Fibroblast of mammary gland (primary cell): Measurements from ENCODE around the gene SLC45A3.

Source experiments
- DNase-seq: peaks from one replicate; pipeline ENCODE4 v3.0.0-alpha.2; 2010; ENCODE audit warnings: low read depth
- H3K4me3 ChIP-seq: 2 replicates; pipeline ENCODE4 v1.5.1; 2011; ENCODE audit warnings: low read depth, mild to moderate bottlenecking, low read length, moderate library complexity; ENCODE audit not compliant: control insufficient read depth
- TF ChIP-seq, protein P1 (sequence below): conservative IDR thresholded peaks from 2 replicates; pipeline ENCODE4 v1.5.1; 2011; ENCODE audit warnings: low read depth, low read length, inconsistent platforms; ENCODE audit not compliant: control insufficient read depth, insufficient read depth

Gene SLC45A3

DNA sequence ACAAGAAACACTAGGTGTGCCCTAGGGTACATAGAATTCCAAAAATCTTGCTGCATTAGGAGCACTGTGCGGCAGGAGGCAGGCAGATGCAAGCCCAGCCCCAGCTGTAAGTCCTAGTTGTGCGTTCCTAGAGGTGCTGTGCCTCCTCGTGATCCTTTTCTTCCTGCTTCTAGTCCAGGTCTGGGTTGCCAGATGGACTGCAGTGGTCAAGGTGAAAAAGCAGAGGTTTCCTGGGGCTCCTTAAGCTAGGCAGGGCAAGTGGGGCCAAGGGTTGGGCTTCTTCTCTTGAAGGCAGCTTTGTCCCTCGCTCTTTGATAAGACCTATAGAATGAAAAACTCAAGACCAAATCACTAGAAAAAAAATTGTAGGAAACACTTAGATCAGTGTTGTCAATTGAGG, 21.6 kb upstream of the SLC45A3 start:
- no peak overlapping the region for H3K4me3 ChIP-seq
- no peak for DNase-seq
- TF ChIP-seq, protein P1, sequence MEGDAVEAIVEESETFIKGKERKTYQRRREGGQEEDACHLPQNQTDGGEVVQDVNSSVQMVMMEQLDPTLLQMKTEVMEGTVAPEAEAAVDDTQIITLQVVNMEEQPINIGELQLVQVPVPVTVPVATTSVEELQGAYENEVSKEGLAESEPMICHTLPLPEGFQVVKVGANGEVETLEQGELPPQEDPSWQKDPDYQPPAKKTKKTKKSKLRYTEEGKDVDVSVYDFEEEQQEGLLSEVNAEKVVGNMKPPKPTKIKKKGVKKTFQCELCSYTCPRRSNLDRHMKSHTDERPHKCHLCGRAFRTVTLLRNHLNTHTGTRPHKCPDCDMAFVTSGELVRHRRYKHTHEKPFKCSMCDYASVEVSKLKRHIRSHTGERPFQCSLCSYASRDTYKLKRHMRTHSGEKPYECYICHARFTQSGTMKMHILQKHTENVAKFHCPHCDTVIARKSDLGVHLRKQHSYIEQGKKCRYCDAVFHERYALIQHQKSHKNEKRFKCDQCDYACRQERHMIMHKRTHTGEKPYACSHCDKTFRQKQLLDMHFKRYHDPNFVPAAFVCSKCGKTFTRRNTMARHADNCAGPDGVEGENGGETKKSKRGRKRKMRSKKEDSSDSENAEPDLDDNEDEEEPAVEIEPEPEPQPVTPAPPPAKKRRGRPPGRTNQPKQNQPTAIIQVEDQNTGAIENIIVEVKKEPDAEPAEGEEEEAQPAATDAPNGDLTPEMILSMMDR, result no peak

DNA sequence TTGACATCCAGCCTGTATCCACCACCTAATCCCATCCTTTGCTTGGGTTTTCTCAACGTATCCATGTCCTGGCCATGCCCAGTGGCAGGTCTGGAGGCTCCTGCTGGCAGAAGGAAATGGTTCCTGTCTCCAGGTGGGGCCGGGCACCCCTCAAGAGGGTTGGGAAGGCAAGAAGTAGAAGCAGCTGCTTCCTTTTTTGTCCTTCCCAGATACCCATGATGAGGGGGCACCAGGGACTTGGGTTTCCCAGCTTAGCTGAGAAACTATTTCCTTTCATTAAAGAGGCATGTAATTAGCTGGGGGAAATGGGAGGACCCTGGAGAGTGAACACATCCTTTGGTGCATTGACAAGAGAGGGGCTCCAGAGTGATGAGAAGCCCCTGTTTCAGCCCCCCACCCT, 21.1 kb upstream of the SLC45A3 start:
- TF ChIP-seq, protein P1, result no peak
- no peak overlapping the region for H3K4me3 ChIP-seq
- DNase-seq, result no peak

DNA sequence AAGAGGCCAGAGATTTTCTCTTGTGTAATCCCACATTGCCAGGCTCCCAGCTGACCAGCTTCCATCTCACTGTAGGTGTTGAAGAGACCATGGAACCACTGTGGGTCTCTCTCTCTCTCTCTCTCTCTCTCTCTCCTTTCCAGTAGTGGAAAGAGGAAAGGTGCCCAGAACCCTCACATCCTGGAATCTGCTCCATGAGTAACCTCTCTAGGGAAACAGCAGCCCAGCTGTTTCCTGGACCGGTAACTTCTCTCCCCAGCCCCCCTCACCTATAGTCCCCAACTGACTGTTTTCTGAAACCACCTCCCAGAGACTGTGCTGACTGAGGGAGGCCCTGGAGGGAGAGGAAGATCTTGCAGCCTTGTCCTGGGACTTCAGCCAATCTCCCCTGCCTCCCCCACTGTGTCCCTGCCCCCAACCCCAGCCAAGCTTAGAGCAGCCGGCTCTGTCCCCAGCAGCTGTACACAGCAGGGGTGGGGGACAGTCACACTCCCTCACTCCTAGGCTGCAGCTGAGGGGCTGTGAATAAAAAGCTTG, 20.6 kb upstream of the SLC45A3 start:
- no peak overlapping the region for H3K4me3 ChIP-seq
- DNase-seq, result peak; percentile 28
- TF ChIP-seq, protein P1, result no peak

DNA sequence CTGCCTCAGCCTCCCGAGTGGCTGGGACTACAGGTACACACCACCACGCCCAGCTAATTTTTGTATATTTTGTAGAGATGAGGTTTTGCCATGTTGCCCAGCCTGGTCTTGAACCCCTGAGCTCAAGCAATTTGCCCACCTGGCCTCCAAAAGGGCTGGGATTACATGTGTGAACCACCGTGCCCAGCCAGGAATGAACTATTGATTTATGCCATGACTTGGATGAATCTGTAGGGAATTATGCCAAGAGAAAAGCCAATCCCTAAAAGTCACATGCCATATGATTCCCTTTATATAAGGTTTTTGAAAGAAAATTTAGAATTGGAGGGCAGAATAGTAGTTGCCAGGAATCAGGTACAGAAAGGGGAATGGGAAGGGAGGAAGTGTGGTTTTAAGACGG, 19.1 kb upstream of the SLC45A3 start:
- TF ChIP-seq, protein P1, result no peak
- H3K4me3 ChIP-seq, result no peak overlapping the region
- no peak for DNase-seq

DNA sequence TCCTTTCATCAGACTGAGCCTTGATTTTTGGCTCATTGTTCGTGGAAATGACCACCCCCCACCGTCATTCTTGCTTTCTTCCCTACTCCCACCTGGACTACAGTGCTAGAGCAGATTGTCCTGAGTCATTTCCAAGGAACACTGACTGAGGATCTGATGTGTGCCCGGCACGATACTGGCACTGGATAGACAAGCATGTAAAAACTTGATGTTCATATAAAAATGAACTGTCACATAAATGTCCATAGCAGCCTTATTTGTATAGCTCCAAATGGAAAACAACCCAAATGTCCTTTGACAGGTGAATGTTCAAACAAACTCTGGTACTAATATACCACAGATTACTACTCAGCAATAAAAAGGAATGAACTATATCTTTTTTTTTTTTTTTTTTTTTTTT, 18.6 kb upstream of the SLC45A3 start:
- no peak for DNase-seq
- TF ChIP-seq, protein P1, result no peak
- no peak overlapping the region for H3K4me3 ChIP-seq

DNA sequence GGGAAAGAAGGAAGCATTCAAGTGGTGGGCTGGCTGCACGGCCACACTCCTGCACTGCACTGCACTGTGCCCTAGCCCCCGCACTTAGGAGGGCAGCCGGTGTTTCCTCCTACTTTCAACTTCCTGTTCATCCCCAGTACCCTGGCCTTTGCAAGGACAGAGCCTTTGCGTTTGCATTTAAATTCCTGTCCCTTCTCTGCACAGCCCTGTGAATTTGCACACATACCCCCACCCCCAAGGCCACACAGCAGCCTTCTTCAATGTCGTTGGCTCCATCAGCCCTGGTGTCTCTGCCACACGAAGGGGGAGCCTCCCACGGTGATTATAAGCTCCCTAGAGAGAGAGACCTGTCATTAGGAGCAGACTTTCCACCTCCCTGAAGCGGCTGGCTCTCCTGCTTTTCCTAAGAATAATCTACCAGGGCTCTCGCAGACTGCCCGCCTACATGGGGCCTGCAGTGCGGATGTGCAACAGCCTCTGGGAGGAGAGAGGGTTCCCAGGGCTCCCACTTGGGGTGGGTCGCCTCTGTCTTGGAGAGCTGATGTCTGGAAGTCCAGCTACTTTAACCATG, 13.2 kb upstream of the SLC45A3 start:
- DNase-seq, result no peak
- no peak overlapping the region for H3K4me3 ChIP-seq
- TF ChIP-seq, protein P1, result no peak

DNA sequence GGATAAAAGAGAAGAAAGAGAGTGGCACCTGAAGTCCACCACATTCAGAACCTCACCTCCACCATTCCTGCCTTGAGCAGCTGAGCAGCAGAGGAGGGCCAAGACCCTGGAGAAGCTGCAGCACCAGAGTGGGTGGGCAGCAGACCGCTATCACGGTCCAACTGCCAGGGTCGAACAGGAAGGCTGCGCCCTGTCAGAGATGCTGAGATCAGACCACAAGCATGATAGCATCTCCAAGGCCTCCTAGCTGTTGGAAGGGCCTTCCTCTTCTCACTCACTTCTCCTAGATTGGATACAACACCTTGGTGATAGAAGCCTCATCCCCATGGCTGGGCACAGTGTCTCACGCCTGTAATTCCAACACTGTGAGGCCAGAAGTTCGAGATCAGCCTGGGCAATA, 12.1 kb upstream of the SLC45A3 start:
- DNase-seq, result no peak
- TF ChIP-seq, protein P1, result no peak
- no peak overlapping the region for H3K4me3 ChIP-seq
